GM23248 (cell line): Measurements from ENCODE around the gene ATRAID. TPM values are rescaled to one million over a fixed set of nuclear protein-coding genes. Genes with fewer than 3 reads are reported as not detected.
"Not testable (repeated sequence)": the region's sequence is repeated elsewhere in the genome, so short reads cannot be mapped to it uniquely, and the experiment has no call there.

Experiments used
- DNase-seq: peaks from one replicate; pipeline ENCODE4 v3.0.0-alpha.2; 2015
- H2AFZ ChIP-seq: fragments of 200-600 bp; sonication (generic); 2 replicates; pipeline ENCODE4 v1.6.1; 2016; ENCODE audit warnings: antibody characterized with exemption
- H3F3A ChIP-seq: fragments of 200-600 bp; sonication (generic); 2 replicates; pipeline ENCODE4 v1.6.1; 2016; ENCODE audit warnings: mild to moderate bottlenecking, antibody characterized with exemption, mixed run types; ENCODE audit not compliant: insufficient read depth
- H3K27ac ChIP-seq: fragments of 200-600 bp; sonication (generic); 2 replicates; pipeline ENCODE4 v1.5.1; 2016; ENCODE audit warnings: mild to moderate bottlenecking
- H3K27me3 ChIP-seq: fragments of 200-600 bp; sonication (generic); replicated peaks from 2 replicates; pipeline ENCODE4 v1.6.1; 2016; ENCODE audit warnings: mild to moderate bottlenecking; ENCODE audit not compliant: insufficient read depth
- H3K36me3 ChIP-seq: fragments of 200-600 bp; sonication (generic); 2 replicates; pipeline ENCODE4 v1.6.1; 2016; ENCODE audit warnings: low read depth, mild to moderate bottlenecking
- H3K4me1 ChIP-seq: fragments of 200-600 bp; sonication (generic); 2 replicates; pipeline ENCODE4 v1.6.1; 2016; ENCODE audit warnings: mild to moderate bottlenecking; ENCODE audit not compliant: insufficient read depth
- H3K4me2 ChIP-seq: fragments of 200-600 bp; sonication (generic); one replicate; pipeline ENCODE4 v1.6.1; 2016; ENCODE audit warnings: mild to moderate bottlenecking; ENCODE audit not compliant: unreplicated experiment
- H3K4me3 ChIP-seq: fragments of 200-600 bp; sonication (generic); 2 replicates; pipeline ENCODE4 v1.5.1; 2016; ENCODE audit warnings: mild to moderate bottlenecking
- H3K79me2 ChIP-seq: fragments of 200-600 bp; sonication (generic); 2 replicates; pipeline ENCODE4 v1.6.1; 2016; ENCODE audit warnings: mild to moderate bottlenecking; ENCODE audit not compliant: insufficient read depth
- H3K9ac ChIP-seq: fragments of 200-600 bp; sonication (generic); 2 replicates; pipeline ENCODE4 v1.6.1; 2016; ENCODE audit warnings: mild to moderate bottlenecking
- H3K9me2 ChIP-seq: fragments of 200-600 bp; sonication (generic); 2 replicates; pipeline ENCODE4 v1.6.1; 2016; ENCODE audit warnings: mixed run types, mild to moderate bottlenecking, moderate library complexity; ENCODE audit not compliant: insufficient read depth
- H3K9me3 ChIP-seq: fragments of 200-600 bp; sonication (generic); one replicate; pipeline ENCODE4 v1.6.1; 2017; ENCODE audit warnings: low read depth
- H4K20me1 ChIP-seq: fragments of 200-600 bp; sonication (generic); 2 replicates; pipeline ENCODE4 v1.6.0; 2016; ENCODE audit not compliant: insufficient read depth
- EZH2 ChIP-seq: fragments of 200-600 bp; sonication (generic); IDR thresholded peaks from 2 replicates; pipeline ENCODE4 v1.6.1; 2018; ENCODE audit warnings: antibody characterized with exemption, mild to moderate bottlenecking; ENCODE audit not compliant: insufficient read depth, poor library complexity, severe bottlenecking
- EZH2phosphoT487 ChIP-seq: fragments of 200-600 bp; sonication (generic); IDR thresholded peaks from 2 replicates; pipeline ENCODE4 v1.6.1; 2018; ENCODE audit warnings: antibody characterized with exemption, moderate library complexity, mild to moderate bottlenecking, low read depth; ENCODE audit not compliant: insufficient read depth
- WGBS, 2 experiments: methylation state at CpG; one replicate each; pipeline ENCODE4 v1.1.6; 2015 to 2017; ENCODE audit warnings: low lambda C conversion rate in 2 of 2, low coverage in 1 of 2; ENCODE audit errors: missing lambda C conversion rate in 2 of 2; 5-methylcytosine and 5-hydroxymethylcytosine counted together
- in situ Hi-C: fragments of 300-500 bp; cut with MboI; formaldehyde crosslinking; loops from 2 replicates; pipeline ENCODE4 v1.15.0; 2020
- polyA plus RNA-seq: library from polyadenylated mRNA; unstranded; fragments of >200 nt; fragmentation: Nextera tagmentation; extraction: Ambion mirVana; gene quantifications from 2 replicates; pipeline ENCODE4 v1.2.1, GENCODE V29; 2016
- total RNA-seq: library from RNA; depleted of rRNA; stranded (reverse); fragments of >200 nt; shearing (Covaris generic); gene quantifications from 2 replicates; pipeline ENCODE4 v1.2.3, GENCODE V29; 2014

ATRAID gene
- total and polyA plus RNA-seq, 2 experiments from 2014 or later, result 214 to 304 TPM

DNA sequence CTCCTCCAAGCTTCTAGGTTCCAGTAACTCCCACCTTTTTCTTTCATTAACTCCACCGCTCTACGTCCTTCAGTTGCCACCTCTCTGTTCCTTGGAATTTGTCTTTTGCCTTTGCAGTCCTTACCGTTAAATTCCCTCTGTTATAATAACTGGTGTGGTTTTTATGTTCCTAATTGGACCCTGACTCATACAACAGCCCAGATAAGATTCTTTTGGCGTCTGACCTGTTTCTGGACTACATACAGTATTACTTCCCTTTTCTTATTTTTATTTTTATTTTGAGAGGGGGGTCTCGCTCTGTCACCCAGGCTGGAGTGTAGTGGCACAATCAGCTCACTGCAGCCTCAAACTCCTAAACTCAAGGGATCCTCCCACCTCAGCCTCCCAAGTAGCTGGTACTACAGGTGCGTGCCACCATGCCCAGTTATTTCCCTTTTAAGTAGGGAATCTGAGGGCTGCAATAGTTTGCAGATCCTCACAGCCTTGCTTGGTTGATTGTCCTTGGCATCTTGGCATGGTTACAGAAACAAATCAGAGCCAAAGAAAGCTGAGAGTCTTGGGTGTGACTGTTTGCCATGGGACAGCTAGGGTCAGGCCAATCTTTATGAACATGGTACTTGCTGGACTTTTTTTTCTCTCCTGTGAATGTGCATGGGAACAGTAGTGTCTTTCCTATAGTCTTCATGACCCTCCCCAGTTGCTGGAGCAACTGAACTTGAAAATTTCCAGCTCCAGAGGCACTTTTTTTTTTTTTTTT, 41.1 kb upstream of the ATRAID start:
- Histone ChIP-seq H3K4me1 (no peaks in the 10 kb centered on the region), H3K9me3 (no peaks in the 10 kb centered on the region), H3K4me2 (no peak overlapping the region), H3K9me2 (no peaks in the 10 kb centered on the region), H3F3A (no peaks in the 10 kb centered on the region), H4K20me1 (no peaks in the 10 kb centered on the region), H3K9ac (no peak overlapping the region), H3K27ac (no peak overlapping the region), H3K27me3 (peaks cover 48% of the 10 kb centered on the region), H3K4me3 (no peak overlapping the region), H3K36me3 (no peaks in the 10 kb centered on the region), H2AFZ (no peak overlapping the region), H3K79me2 (no peaks in the 10 kb centered on the region)
- 77 to 89% methylated on average over 6 of the region's 6 CpGs for WGBS, 2 experiments
- TF ChIP-seq EZH2phosphoT487 (no peak), EZH2 (no peak)
- in situ Hi-C loops, result no loop called here
- no peak for DNase-seq

DNA sequence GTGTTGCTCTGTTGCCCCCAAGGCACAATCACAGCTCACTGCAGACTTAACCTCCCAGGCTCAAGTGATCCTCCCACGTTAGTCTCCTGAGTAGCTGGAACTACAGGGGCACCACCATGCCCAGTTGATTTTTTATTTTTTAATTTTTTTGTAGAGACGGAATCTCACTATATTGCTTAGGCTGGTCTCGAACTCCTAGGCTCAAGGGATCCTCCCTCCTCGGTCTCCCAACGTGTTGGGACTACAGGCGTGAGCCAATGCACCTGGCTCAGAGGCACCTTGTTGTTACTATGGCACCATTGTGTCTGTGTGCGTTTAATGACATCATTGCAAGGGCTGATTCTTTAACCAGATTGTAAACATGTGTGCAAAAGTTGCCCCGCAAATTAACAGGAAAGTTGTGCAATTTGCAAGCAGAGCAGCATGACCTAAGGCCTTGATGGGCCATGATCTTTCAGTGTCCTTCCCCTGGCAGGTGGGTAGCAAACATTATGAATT, 40.4 kb upstream of the ATRAID start:
- Histone ChIP-seq H3F3A (no peaks in the 10 kb centered on the region), H3K4me3 (no peak overlapping the region), H3K9ac (no peak overlapping the region), H3K27ac (no peak overlapping the region), H3K4me1 (no peaks in the 10 kb centered on the region), H3K79me2 (no peaks in the 10 kb centered on the region), H3K4me2 (no peak overlapping the region), H3K9me2 (no peaks in the 10 kb centered on the region), H3K36me3 (no peaks in the 10 kb centered on the region), H4K20me1 (no peaks in the 10 kb centered on the region), H3K9me3 (no peaks in the 10 kb centered on the region), H2AFZ (no peak overlapping the region), H3K27me3 (peaks cover 51% of the 10 kb centered on the region)
- DNase-seq, result peak; percentile 19
- in situ Hi-C loops, result no loop called here
- TF ChIP-seq EZH2 (no peak), EZH2phosphoT487 (no peak)
- 44% methylated on average over 8 of the region's 8 CpGs for WGBS, 2 experiments

DNA sequence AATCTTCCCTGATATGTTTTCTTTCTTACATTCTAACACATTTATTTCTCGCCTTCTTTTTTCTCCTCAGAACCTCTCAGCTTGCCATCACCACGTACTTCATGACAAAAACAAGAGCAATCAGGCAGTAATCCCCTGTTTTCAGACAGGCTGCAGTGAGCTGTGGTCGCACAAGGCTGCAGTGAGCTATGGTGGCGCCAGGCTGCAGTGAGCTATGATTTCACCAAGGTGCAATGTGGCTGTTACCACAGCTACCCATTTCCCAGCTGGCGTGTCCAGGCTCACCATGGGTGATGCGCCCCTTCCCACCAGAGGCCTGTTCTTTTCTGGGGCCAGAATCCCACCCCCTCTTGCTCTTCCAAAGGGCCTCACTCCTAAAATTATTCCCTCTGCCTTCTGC, 37.2 kb upstream of the ATRAID start:
- Histone ChIP-seq H2AFZ (no peak overlapping the region), H3K36me3 (no peaks in the 10 kb centered on the region), H3K4me2 (no peak overlapping the region), H3K9ac (no peak overlapping the region), H3K4me1 (no peaks in the 10 kb centered on the region), H3K79me2 (no peaks in the 10 kb centered on the region), H3K27me3 (peaks cover 56% of the 10 kb centered on the region), H4K20me1 (no peaks in the 10 kb centered on the region), H3K9me3 (no peaks in the 10 kb centered on the region), H3K27ac (no peak overlapping the region), H3K9me2 (no peaks in the 10 kb centered on the region), H3K4me3 (no peak overlapping the region), H3F3A (no peaks in the 10 kb centered on the region)
- 63 to 70% methylated on average over 6 of the region's 6 CpGs for WGBS, 2 experiments
- peak; percentile 19 for DNase-seq
- TF ChIP-seq EZH2phosphoT487 (no peak), EZH2 (no peak)
- in situ Hi-C loops, result no loop called here

DNA sequence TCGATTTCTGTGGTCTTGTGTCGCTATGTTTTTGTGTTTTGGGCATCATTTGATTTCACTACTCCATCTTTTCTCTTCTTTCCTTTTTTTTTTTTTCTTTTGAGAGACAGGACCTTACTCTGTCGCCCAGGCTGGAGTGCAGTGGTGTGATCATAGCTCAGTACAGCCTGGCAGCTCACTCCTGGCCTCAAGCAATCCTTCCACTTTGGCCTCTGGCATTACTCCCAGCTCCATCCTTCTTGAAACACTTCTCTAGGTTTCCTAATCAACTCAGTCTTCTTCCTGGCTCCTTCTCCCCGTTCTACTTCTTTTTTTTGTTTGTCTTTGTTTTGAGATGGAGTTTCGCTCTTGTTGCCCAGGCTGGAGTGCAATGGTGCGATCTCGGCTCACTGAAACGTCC, 36.5 kb upstream of the ATRAID start:
- H3K9me2 ChIP-seq, result no peaks in the 10 kb centered on the region
- H2AFZ ChIP-seq, result no peak overlapping the region
- no peak for DNase-seq
- no peaks in the 10 kb centered on the region for H3K36me3 ChIP-seq
- H3F3A ChIP-seq, result no peaks in the 10 kb centered on the region
- H3K4me2 ChIP-seq, result no peak overlapping the region
- peaks cover 5% of the 10 kb centered on the region; the same call in 1 of the 2 replicates for H3K4me1 ChIP-seq
- WGBS, 2 experiments, result 53 to 56% methylated on average over 8 of the region's 8 CpGs
- H3K9me3 ChIP-seq, result no peaks in the 10 kb centered on the region
- H3K79me2 ChIP-seq, result no peaks in the 10 kb centered on the region
- H3K27ac ChIP-seq, result no peak overlapping the region
- in situ Hi-C loops, result no loop called here
- TF ChIP-seq EZH2 (no peak), EZH2phosphoT487 (no peak)
- no peaks in the 10 kb centered on the region for H4K20me1 ChIP-seq
- H3K9ac ChIP-seq, result no peak overlapping the region
- peaks cover 51% of the 10 kb centered on the region for H3K27me3 ChIP-seq
- no peak overlapping the region for H3K4me3 ChIP-seq

DNA sequence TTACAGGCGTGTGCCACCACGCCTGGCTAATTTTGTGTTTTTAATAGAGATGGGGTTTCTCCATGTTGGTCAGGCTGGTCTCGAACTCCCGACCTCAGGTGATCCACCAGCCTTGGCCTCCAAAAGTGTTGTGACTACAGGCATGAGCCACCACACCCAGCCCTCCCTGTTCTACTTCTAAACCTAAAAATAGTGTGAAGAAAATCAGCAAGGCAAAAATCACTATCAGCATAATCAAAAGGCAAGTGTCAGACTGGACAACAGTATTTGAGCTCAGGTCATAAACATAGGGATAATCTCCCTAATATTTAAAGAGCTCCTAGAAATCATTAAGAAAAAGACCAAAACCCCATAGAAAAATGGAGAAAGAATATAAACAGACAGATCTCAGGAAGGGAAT, 36.1 kb upstream of the ATRAID start:
- H3K4me2 ChIP-seq, H3K27ac ChIP-seq, H2AFZ ChIP-seq, H3K79me2 ChIP-seq, H3K9me2 ChIP-seq, H3K4me3 ChIP-seq, in situ Hi-C loops, H3K9me3 ChIP-seq, H3K36me3 ChIP-seq, DNase-seq, H3F3A ChIP-seq, H3K9ac ChIP-seq, H4K20me1 ChIP-seq, H3K4me1 ChIP-seq: not testable (repeated sequence)
- H3K27me3 ChIP-seq, result peaks cover 46% of the 10 kb centered on the region
- 57 to 74% methylated on average over 4 of the region's 4 CpGs for WGBS, 2 experiments
